Neural cell (in vitro differentiated cells): ENCODE results near the gene CPM.

Experiments used
- CTCF ChIP-seq: fragments of 450-650 bp; IDR thresholded peaks from 2 replicates; pipeline ENCODE4 v1.5.1; 2014; ENCODE audit warnings: antibody characterized with exemption, mild to moderate bottlenecking, moderate library complexity; ENCODE audit not compliant: poor library complexity, severe bottlenecking
- EP300 ChIP-seq: fragments of 450-650 bp; conservative IDR thresholded peaks from 2 replicates; pipeline ENCODE4 v1.6.1; 2014; ENCODE audit warnings: antibody characterized with exemption, mild to moderate bottlenecking, moderate library complexity; ENCODE audit not compliant: poor library complexity, severe bottlenecking

- TF ChIP-seq CTCF: no peak
- TF ChIP-seq EP300: no peak
Measured at GRCh38 chr12:68896881-68897540, 36.0 kb downstream of the CPM start.
